ENCODE data around the gene MGST2.

Gene MGST2

GRCh38 chr4:139643042-139643895 lies 22.4 kb upstream of the MGST2 start:
- Histone ChIP-seq H2AFZ (ENCODE audit: low read length, unreplicated experiment) (no peak overlapping the region), H3K4me1 (ENCODE audit: control insufficient read depth, insufficient read depth, low read length, unreplicated experiment) (peaks cover 11% of the 10 kb centered on the region)

DNA sequence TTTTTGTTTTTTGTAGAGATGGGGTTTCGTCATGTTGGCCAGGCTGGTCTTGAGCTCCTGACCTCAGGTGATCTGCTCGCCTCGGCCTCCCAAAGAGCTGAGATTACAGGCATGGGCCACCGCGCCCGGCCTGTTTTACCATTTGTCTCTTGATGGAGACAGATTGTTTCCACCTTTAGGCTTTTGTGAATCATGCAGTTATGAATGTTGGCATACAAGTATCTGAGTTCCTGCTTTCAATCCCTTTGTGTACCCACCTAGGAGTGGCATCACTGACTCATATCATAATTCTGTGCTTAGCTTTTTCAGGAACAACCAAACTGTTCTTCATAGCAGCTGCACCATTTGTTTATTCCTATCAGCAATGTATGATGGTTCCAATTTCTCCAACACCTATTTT lies 20.2 kb upstream of the MGST2 start:
- no peaks in the 10 kb centered on the region for H3K27me3 ChIP-seq (ENCODE audit: insufficient read depth, low read length)
- peaks cover 11% of the 10 kb centered on the region for H3K4me1 ChIP-seq (ENCODE audit: control insufficient read depth, insufficient read depth, low read length, unreplicated experiment)
- H3K27ac ChIP-seq (ENCODE audit: low read depth, low read length) = no peak overlapping the region
- H3K36me3 ChIP-seq (ENCODE audit: insufficient read depth, low read length) = no peaks in the 10 kb centered on the region
- no peaks in the 10 kb centered on the region for H3K79me2 ChIP-seq (ENCODE audit: control insufficient read depth, insufficient read depth, low read length, unreplicated experiment)
- H2AFZ ChIP-seq (ENCODE audit: low read length, unreplicated experiment) = no peak overlapping the region
- no peak overlapping the region for H3K4me3 ChIP-seq (ENCODE audit: low read depth, low read length)

More at GRCh38 chr4:139643042-139643895, 22.4 kb upstream of the MGST2 start:
- Histone ChIP-seq H3K27me3 (ENCODE audit: insufficient read depth, low read length) (no peaks in the 10 kb centered on the region), H3K27ac (ENCODE audit: low read depth, low read length) (no peak overlapping the region), H3K4me3 (ENCODE audit: low read depth, low read length) (no peak overlapping the region), H3K79me2 (ENCODE audit: control insufficient read depth, insufficient read depth, low read length, unreplicated experiment) (no peaks in the 10 kb centered on the region), H3K36me3 (ENCODE audit: insufficient read depth, low read length) (no peaks in the 10 kb centered on the region)

DNA sequence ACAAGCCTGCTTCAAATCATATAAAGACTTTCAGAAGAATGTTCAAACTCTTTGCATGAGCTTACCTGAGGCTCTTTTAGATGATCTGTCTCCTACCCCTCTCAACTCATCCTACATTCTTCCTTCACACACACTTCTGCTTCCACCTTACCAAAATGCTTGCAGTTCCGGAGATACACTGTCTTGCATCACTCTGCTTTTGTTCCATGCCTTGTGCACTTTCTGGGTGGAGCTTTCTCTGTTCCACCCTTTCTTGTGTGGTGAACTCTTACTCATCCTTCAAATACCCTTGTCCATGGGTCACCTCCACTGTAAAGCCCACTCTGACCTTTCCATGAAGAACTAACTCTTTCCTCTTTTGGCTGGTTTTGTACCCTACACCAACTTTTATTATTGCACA lies 18.4 kb upstream of the MGST2 start:
- Histone ChIP-seq H2AFZ (ENCODE audit: low read length, unreplicated experiment) (no peak overlapping the region), H3K4me1 (ENCODE audit: control insufficient read depth, insufficient read depth, low read length, unreplicated experiment) (peaks cover 5% of the 10 kb centered on the region), H3K36me3 (ENCODE audit: insufficient read depth, low read length) (no peaks in the 10 kb centered on the region), H3K27me3 (ENCODE audit: insufficient read depth, low read length) (no peaks in the 10 kb centered on the region), H3K4me3 (ENCODE audit: low read depth, low read length) (no peak overlapping the region), H3K79me2 (ENCODE audit: control insufficient read depth, insufficient read depth, low read length, unreplicated experiment) (no peaks in the 10 kb centered on the region), H3K27ac (ENCODE audit: low read depth, low read length) (no peak overlapping the region)

DNA sequence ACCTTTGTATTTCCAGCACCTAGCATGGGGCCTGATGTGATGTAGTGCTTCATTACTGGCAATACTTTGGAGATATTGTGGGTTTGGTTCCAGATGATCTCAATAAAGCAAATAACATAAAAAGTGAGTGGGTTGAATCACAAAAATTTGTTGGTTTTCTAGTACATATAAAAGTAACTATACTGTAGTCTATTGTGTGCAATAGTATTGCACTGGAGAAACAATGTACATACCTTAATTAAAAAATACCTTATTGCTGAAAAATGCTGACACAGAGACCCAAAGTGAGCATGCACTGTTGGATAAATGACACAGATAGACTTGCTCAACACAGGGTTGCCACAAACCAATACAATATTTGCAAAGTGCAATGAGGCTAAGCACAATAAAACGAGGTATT lies 17.7 kb upstream of the MGST2 start:
- H3K27me3 ChIP-seq (ENCODE audit: insufficient read depth, low read length) = no peaks in the 10 kb centered on the region
- H3K4me1 ChIP-seq (ENCODE audit: control insufficient read depth, insufficient read depth, low read length, unreplicated experiment) = no peaks in the 10 kb centered on the region
- no peaks in the 10 kb centered on the region for H3K79me2 ChIP-seq (ENCODE audit: control insufficient read depth, insufficient read depth, low read length, unreplicated experiment)
- H3K36me3 ChIP-seq (ENCODE audit: insufficient read depth, low read length) = no peaks in the 10 kb centered on the region
- no peak overlapping the region for H3K27ac ChIP-seq (ENCODE audit: low read depth, low read length)
- H3K4me3 ChIP-seq (ENCODE audit: low read depth, low read length) = no peak overlapping the region
- no peak overlapping the region for H2AFZ ChIP-seq (ENCODE audit: low read length, unreplicated experiment)

DNA sequence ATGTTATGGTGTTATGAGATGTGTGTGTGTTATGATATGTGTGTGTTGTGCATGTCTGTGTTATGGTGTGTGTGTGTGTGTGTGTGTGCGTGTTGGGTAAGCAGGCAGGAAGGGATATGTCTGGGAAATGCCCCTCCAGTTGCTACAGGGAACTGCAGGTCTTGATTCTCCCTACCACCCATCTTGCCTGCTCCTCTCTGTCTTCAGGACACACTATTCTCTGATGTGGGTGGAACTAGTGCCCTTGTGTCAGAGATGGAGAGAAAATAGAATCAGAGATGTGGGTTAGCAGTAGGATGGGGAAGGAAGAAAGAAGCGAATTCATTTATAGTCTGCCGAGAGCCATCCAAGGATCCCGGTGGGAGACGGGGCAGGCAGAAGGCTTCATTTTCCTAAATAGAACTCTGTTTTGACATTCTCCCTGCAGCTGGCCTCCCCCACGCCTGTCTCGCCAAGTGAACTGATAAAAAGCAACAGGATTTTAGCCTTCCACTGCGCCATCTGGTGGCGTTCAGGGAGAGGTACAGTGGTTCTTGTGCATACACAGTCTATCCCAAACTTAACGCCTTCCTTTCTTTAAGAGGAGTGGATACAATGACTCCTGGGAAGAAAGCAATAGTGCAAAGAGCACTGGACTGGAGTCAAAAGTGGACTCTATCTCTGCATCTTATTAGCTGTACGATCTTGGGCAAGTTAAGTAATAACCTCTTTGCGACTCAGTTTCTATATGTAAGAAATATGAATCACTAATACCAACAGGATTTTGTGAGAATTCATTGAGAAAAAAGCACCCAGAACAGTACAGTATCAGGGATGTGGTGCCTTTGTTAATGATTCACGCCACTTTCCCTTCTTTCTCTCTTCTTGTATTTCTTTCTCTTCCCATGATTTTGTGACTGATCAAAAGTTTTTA lies 14.1 kb upstream of the MGST2 start:
- H3K4me1 ChIP-seq (ENCODE audit: control insufficient read depth, insufficient read depth, low read length, unreplicated experiment) = no peaks in the 10 kb centered on the region
- no peak overlapping the region for H3K4me3 ChIP-seq (ENCODE audit: low read depth, low read length)
- H3K27me3 ChIP-seq (ENCODE audit: insufficient read depth, low read length) = no peaks in the 10 kb centered on the region
- no peaks in the 10 kb centered on the region for H3K36me3 ChIP-seq (ENCODE audit: insufficient read depth, low read length)
- no peak overlapping the region for H2AFZ ChIP-seq (ENCODE audit: low read length, unreplicated experiment)
- no peak overlapping the region for H3K27ac ChIP-seq (ENCODE audit: low read depth, low read length)
- H3K79me2 ChIP-seq (ENCODE audit: control insufficient read depth, insufficient read depth, low read length, unreplicated experiment) = no peaks in the 10 kb centered on the region

DNA sequence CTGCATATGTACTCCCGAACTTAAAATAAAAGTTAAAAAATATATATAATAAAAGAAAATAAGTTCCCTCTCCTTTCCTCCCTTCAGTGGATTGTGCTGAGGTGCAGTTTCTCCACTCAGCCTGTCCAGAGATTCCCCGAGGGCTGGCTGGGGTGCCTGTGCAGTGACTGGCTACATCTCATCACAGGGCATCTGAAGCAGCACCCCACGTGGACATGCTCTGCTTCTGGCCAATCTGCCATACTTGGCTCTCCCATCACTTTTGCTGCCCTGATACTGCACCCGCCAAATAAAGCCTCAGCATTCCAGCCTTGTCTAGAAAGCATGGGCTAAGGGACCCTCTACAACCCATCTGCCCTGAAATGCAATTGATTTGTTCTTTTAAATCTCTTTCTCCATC lies 11.1 kb upstream of the MGST2 start:
- Histone ChIP-seq H3K36me3 (ENCODE audit: insufficient read depth, low read length) (no peaks in the 10 kb centered on the region), H3K27me3 (ENCODE audit: insufficient read depth, low read length) (no peaks in the 10 kb centered on the region), H3K27ac (ENCODE audit: low read depth, low read length) (no peak overlapping the region), H3K4me1 (ENCODE audit: control insufficient read depth, insufficient read depth, low read length, unreplicated experiment) (peaks cover 15% of the 10 kb centered on the region), H3K79me2 (ENCODE audit: control insufficient read depth, insufficient read depth, low read length, unreplicated experiment) (no peaks in the 10 kb centered on the region), H2AFZ (ENCODE audit: low read length, unreplicated experiment) (no peak overlapping the region), H3K4me3 (ENCODE audit: low read depth, low read length) (no peak overlapping the region)

GRCh38 chr4:139655116-139655515 lies 10.5 kb upstream of the MGST2 start:
- no peaks in the 10 kb centered on the region for H3K79me2 ChIP-seq (ENCODE audit: control insufficient read depth, insufficient read depth, low read length, unreplicated experiment)
- no peaks in the 10 kb centered on the region for H3K36me3 ChIP-seq (ENCODE audit: insufficient read depth, low read length)
- no peak overlapping the region for H2AFZ ChIP-seq (ENCODE audit: low read length, unreplicated experiment)
- H3K4me3 ChIP-seq (ENCODE audit: low read depth, low read length) = no peak overlapping the region
- peaks cover 15% of the 10 kb centered on the region for H3K4me1 ChIP-seq (ENCODE audit: control insufficient read depth, insufficient read depth, low read length, unreplicated experiment)
- H3K27me3 ChIP-seq (ENCODE audit: insufficient read depth, low read length) = no peaks in the 10 kb centered on the region
- H3K27ac ChIP-seq (ENCODE audit: low read depth, low read length) = no peak overlapping the region

GRCh38 chr4:139656614-139657486 lies 8.8 kb upstream of the MGST2 start:
- H3K4me1 ChIP-seq (ENCODE audit: control insufficient read depth, insufficient read depth, low read length, unreplicated experiment) = peaks cover 24% of the 10 kb centered on the region
- H3K27ac ChIP-seq (ENCODE audit: low read depth, low read length) = peak overlapping the region; percentile 65
- peak overlapping the region; percentile 55 for H3K4me3 ChIP-seq (ENCODE audit: low read depth, low read length)
- no peaks in the 10 kb centered on the region for H3K36me3 ChIP-seq (ENCODE audit: insufficient read depth, low read length)
- H3K79me2 ChIP-seq (ENCODE audit: control insufficient read depth, insufficient read depth, low read length, unreplicated experiment) = no peaks in the 10 kb centered on the region
- no peaks in the 10 kb centered on the region for H3K27me3 ChIP-seq (ENCODE audit: insufficient read depth, low read length)
- H2AFZ ChIP-seq (ENCODE audit: low read length, unreplicated experiment) = peak overlapping the region; percentile 54

DNA sequence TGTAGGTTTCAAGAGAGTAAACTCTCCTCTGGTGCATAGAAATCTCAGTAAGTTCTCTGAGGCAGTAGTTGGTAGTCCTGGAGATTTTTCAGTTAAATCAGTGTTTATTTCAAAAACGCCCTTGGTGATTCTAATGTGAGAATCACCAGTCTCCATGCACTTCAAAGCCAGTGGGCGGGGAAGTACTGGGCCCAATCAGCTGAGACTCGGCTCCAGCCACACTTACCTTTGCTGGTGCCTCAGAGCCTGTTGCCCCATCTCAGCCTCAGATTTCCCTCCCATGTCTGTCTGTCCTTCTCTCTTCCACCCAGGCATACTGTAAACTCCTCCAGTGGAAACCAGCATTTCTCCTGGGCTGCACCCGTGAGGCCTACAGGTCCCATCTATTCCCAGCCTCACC lies 7.4 kb upstream of the MGST2 start:
- H3K27me3 ChIP-seq (ENCODE audit: insufficient read depth, low read length) = no peaks in the 10 kb centered on the region
- no peaks in the 10 kb centered on the region for H3K79me2 ChIP-seq (ENCODE audit: control insufficient read depth, insufficient read depth, low read length, unreplicated experiment)
- no peaks in the 10 kb centered on the region for H3K36me3 ChIP-seq (ENCODE audit: insufficient read depth, low read length)
- H3K4me1 ChIP-seq (ENCODE audit: control insufficient read depth, insufficient read depth, low read length, unreplicated experiment) = peaks cover 24% of the 10 kb centered on the region
- H3K27ac ChIP-seq (ENCODE audit: low read depth, low read length) = peak overlapping the region; percentile 65
- peak overlapping the region; percentile 54 for H2AFZ ChIP-seq (ENCODE audit: low read length, unreplicated experiment)
- peak overlapping the region; percentile 55 for H3K4me3 ChIP-seq (ENCODE audit: low read depth, low read length)

All from ACC112 (cell line).